Esophagus muscularis mucosa (tissue), 4 donors: Measurements from ENCODE around the gene PAF1.
"Not testable (repeated sequence)": the region's sequence is repeated elsewhere in the genome, so short reads cannot be mapped to it uniquely, and the experiment has no call there.

Experiments
- CTCF ChIP-seq, 3 experiments: fragments of 200-600 bp in 2 of 3; fragments of 450-650 bp in 1 of 3; sonication (generic) in 2 of 3; IDR thresholded peaks; one replicate each; pipeline ENCODE4 v1.5.1; 2017 to 2019; ENCODE audit warnings: antibody characterized with exemption in 3 of 3, mild to moderate bottlenecking in 2 of 3, moderate library complexity in 1 of 3
- EP300 ChIP-seq: sonication (generic); formaldehyde crosslinking; IDR thresholded peaks from one replicate; pipeline ENCODE4 v1.6.1; 2017; ENCODE audit warnings: antibody characterized with exemption
- POLR2A ChIP-seq: fragments of 450-650 bp; IDR thresholded peaks from one replicate; pipeline ENCODE4 v1.6.1; 2017; ENCODE audit warnings: antibody characterized with exemption, moderate library complexity, mild to moderate bottlenecking, low read depth
- POLR2AphosphoS5 ChIP-seq, 2 donors: sonication (generic); formaldehyde crosslinking; IDR thresholded peaks; one replicate each; pipeline ENCODE4 v1.6.1; 2017; ENCODE audit warnings: antibody characterized with exemption in 2 of 2

DNA sequence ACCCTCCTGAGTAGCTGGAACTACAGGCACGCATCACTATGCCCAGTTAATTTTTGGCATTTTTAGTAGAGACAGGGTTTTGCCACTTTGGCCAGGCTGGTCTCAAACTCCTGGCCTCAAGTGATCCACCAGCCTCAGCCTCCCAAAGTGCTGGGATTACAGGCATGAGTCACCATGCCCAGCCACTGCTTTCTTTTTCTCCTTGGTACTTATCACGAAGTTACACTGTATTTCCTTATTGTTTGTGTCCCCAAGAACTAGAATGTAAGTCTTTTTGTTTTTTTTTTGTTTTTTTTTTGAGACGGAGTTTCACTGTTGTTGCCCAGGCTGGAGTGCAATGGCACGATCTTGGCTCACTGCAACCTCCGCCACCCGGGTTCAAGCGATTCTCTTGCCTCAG lies 50.8 kb downstream of the PAF1 start:
- TF ChIP-seq CTCF (IDR thresholded peaks at IDR 0.05); EP300; POLR2A; POLR2AphosphoS5 (IDR thresholded peaks at IDR 0.05): not testable (repeated sequence)
